GM10266 (cell line): ENCODE data around the gene PITX1.

ENCODE experiments used
- DNase-seq: peaks from one replicate; pipeline ENCODE4 v3.0.0; 2012; ENCODE audit errors: extremely low spot score
- CTCF ChIP-seq: IDR thresholded peaks from 2 replicates; pipeline ENCODE4 v1.5.1; 2012; ENCODE audit warnings: mild to moderate bottlenecking, low read depth; ENCODE audit not compliant: control insufficient read depth, insufficient read depth; ENCODE audit errors: missing control alignments

PITX1 gene

GRCh38 chr5:135019314-135019713 is 14.7 kb downstream of the PITX1 start:
- DNase-seq: no peak
- no peak for TF ChIP-seq CTCF

- no peak for DNase-seq
- no peak for TF ChIP-seq CTCF
These were observed 15.6 kb downstream of the PITX1 start for GRCh38 chr5:135018457-135018856.

- TF ChIP-seq CTCF: no peak
These were observed 17.2 kb downstream of the PITX1 start for GRCh38 chr5:135016861-135017290.

GRCh38 chr5:135015942-135016341 is 18.1 kb downstream of the PITX1 start:
- no peak for DNase-seq
- no peak for TF ChIP-seq CTCF

More at GRCh38 chr5:135016861-135017290, 17.2 kb downstream of the PITX1 start:
- DNase-seq: no peak

- DNase-seq: no peak
These were observed 20.0 kb downstream of the PITX1 start for GRCh38 chr5:135013947-135014570.

GRCh38 chr5:135013445-135013844 is 20.6 kb downstream of the PITX1 start:
- TF ChIP-seq CTCF: no peak
- no peak for DNase-seq

More at GRCh38 chr5:135013947-135014570, 20.0 kb downstream of the PITX1 start:
- TF ChIP-seq CTCF: no peak

- no peak for DNase-seq
- no peak for TF ChIP-seq CTCF
These were observed 21.1 kb downstream of the PITX1 start for GRCh38 chr5:135012951-135013391.
